Left lung (tissue), 10 donors: ENCODE data around the gene RPLP1. TPM values are rescaled to one million over a fixed set of nuclear protein-coding genes. Genes with fewer than 3 reads are reported as not detected.

Experiments
- ATAC-seq: fragments of 200-7000 bp; cut with Tn5 transposase; one replicate; pipeline ENCODE4 v1.9.1; 2020; ENCODE audit warnings: moderate library complexity
- DNase-seq, 4 donors: peaks; one replicate each; pipeline ENCODE4 v3.0.0-alpha.2; 2013 to 2020
- H3K27ac ChIP-seq, 2 donors: fragments of 200-600 bp; sonication (generic) in 1 of 2; one replicate each; pipeline versions ENCODE4 v1.5.0 to v1.8.0; 2020 to 2021
- H3K27me3 ChIP-seq, 2 donors: fragments of 200-600 bp; sonication (generic) in 1 of 2; one replicate each; pipeline versions ENCODE4 v1.5.0 to v1.8.0; 2020 to 2021
- H3K36me3 ChIP-seq, 2 donors: fragments of 200-600 bp; sonication (generic) in 1 of 2; one replicate each; pipeline versions ENCODE4 v1.5.0 to v1.8.0; 2020 to 2021
- H3K4me1 ChIP-seq, 2 donors: fragments of 200-600 bp; one replicate each; pipeline ENCODE4 v1.8.0; 2021
- H3K4me3 ChIP-seq, 2 donors: fragments of 200-600 bp; sonication (generic) in 1 of 2; one replicate each; pipeline versions ENCODE4 v1.5.0 to v1.8.0; 2020 to 2021; ENCODE audit warnings: mild to moderate bottlenecking in 1 of 2
- H3K9me3 ChIP-seq, 2 donors: fragments of 200-600 bp; sonication (generic) in 1 of 2; one replicate each; pipeline versions ENCODE4 v1.5.0 to v1.8.0; 2020 to 2021
- CTCF ChIP-seq, 2 donors: fragments of 200-600 bp; sonication (generic) in 1 of 2; IDR thresholded peaks; one replicate each; pipeline versions ENCODE4 v1.5.0 to v1.8.0; 2021; ENCODE audit warnings: antibody characterized with exemption in 2 of 2
- intact Hi-C, 2 donors: fragments of 100-400 bp; cut with DNase I; formaldehyde crosslinking; loops; one replicate each; pipeline versions ENCODE4 v1.11.2 to v1.14.2; 2022
- polyA plus RNA-seq, 6 donors: library from polyadenylated mRNA; unstranded; fragments of 120-200 nt; gene quantifications; one replicate each; pipeline ENCODE4 v1.2.1, GENCODE V29; 2013; ENCODE audit not compliant: insufficient read length in 6 of 6
- total RNA-seq, 2 donors: library from RNA; stranded (reverse); fragmentation: NEBNext Ultra II Directional; extraction: Animal tissue kit (Norgen Biotek cat#: 25700); gene quantifications; one replicate each; pipeline ENCODE4 v1.2.1, GENCODE V29; 2021
- donor health status: DM: no; HTN: yes; CAD: no.
- donor health status: DM: no; HTN: no; CAD: no.

Gene RPLP1
- total and polyA plus RNA-seq, 8 donors, result 1,369 to 2,220 (median 1,740) TPM

- DNase-seq (no peak), ATAC-seq (no peak)
- no peaks in the 10 kb centered on the region for H3K9me3 ChIP-seq
- H3K4me3 ChIP-seq, result no peak overlapping the region
- intact Hi-C loops, result no loop called here
- no peaks in the 10 kb centered on the region for H3K36me3 ChIP-seq
- no peak overlapping the region for H3K27ac ChIP-seq
- no peak for TF ChIP-seq CTCF (IDR thresholded peaks at IDR 0.05)
- H3K27me3 ChIP-seq, result no peaks in the 10 kb centered on the region
- no peaks in the 10 kb centered on the region for H3K4me1 ChIP-seq
Observed at GRCh38 chr15:69502470-69503045, 49.9 kb downstream of the RPLP1 start.

- no peak for DNase-seq
- Histone ChIP-seq H3K9me3 (no peaks in the 10 kb centered on the region), H3K36me3 (no peaks in the 10 kb centered on the region), H3K27me3 (no peaks in the 10 kb centered on the region), H3K4me3 (no peak overlapping the region), H3K4me1 (no peaks in the 10 kb centered on the region), H3K27ac (no peak overlapping the region)
- no peak for TF ChIP-seq CTCF (IDR thresholded peaks at IDR 0.05)
- intact Hi-C loops, result no loop called here
- no peak for ATAC-seq
Observed at GRCh38 chr15:69504352-69505040, 51.9 kb downstream of the RPLP1 start.

Other genes with a start within 250 kb of the RPLP1 start
- gene PAQR5, start 153.9 kb upstream of the RPLP1 start, total RNA-seq, result 10 to 100 TPM; 15.7 to 17.7 TPM
- gene PAQR5, start 153.9 kb upstream of the RPLP1 start, polyA plus RNA-seq, result 1 to 10 TPM; 6.2 to 9.4 (median 7.1) TPM
- gene KIF23, start 38.5 kb upstream of the RPLP1 start, total RNA-seq, result 10 to 100 TPM in 1 of 2 donors, 1 to 10 TPM in 1; 3.5 to 15.4 TPM
- gene KIF23, start 38.5 kb upstream of the RPLP1 start, polyA plus RNA-seq, result 10 to 100 TPM; 27.5 to 69.2 (median 36.1) TPM